ENCODE results near the gene GRK2. TPM values are rescaled to one million over a fixed set of nuclear protein-coding genes. Genes with fewer than 3 reads are reported as not detected.

The GRK2 gene
- total RNA-seq, 1 donor: 21.5 TPM

DNA sequence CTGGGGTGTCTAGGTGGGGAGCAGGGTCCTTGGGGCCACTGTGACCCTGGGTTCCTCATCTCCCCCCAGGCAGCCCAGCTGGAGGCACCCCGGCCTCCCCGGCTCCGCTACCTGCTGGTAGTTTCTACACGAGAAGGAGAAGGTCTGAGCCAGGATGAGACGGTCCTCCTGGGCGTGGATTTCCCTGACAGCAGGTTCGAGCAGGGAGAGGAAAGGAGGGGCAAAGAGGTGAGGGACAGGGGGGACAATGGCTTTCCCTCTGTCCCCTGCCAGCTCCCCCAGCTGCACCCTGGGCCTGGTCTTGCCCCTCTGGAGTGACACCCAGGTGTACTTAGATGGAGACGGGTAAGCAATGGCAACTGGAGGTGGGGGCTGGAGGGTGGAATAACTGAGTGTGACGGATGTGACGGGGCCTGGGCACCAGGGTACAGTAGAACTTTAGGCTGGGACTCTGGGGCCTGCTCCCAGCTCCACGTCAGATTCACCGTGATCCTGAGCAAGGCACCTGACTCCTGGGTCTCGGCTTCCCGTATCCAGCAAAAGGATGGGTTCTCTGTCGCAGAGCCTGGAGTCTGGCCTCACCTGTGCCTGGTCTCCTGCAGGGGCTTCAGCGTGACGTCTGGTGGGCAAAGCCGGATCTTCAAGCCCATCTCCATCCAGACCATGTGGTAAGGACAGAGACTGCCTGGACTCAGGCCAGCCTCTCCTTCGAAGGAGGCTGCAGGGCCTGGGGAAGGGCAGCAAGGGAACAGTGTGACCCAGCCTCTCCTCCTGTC is 40.7 kb downstream of the GRK2 start:
- H3K4me3 ChIP-seq (ENCODE audit: low read depth, low read length): no peak overlapping the region
- TF ChIP-seq, protein P1, sequence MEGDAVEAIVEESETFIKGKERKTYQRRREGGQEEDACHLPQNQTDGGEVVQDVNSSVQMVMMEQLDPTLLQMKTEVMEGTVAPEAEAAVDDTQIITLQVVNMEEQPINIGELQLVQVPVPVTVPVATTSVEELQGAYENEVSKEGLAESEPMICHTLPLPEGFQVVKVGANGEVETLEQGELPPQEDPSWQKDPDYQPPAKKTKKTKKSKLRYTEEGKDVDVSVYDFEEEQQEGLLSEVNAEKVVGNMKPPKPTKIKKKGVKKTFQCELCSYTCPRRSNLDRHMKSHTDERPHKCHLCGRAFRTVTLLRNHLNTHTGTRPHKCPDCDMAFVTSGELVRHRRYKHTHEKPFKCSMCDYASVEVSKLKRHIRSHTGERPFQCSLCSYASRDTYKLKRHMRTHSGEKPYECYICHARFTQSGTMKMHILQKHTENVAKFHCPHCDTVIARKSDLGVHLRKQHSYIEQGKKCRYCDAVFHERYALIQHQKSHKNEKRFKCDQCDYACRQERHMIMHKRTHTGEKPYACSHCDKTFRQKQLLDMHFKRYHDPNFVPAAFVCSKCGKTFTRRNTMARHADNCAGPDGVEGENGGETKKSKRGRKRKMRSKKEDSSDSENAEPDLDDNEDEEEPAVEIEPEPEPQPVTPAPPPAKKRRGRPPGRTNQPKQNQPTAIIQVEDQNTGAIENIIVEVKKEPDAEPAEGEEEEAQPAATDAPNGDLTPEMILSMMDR (IDR thresholded peaks at IDR 0.05; ENCODE audit: insufficient read depth, low read length): no peak
- DNase-seq (ENCODE audit: low read depth): no peak

DNA sequence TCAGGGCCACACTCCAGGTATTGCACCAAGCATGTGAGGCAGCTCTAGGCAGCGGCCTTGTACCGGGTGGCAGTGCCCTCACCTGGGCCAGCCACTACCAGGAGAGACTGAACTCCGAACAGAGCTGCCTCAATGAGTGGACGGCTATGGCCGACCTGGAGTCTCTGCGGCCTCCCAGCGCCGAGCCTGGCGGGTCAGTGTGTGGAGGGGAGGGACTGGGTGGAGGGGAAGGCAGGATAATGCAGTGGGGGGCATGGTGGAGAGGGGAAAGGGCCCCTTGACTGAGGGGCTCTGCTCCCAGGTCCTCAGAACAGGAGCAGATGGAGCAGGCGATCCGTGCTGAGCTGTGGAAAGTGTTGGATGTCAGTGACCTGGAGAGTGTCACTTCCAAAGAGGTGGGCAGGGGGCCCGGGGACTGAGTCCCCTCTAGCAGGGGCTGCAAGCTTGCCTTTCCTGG is 41.3 kb downstream of the GRK2 start:
- DNase-seq (ENCODE audit: low read depth): no peak
- TF ChIP-seq, protein P1 (IDR thresholded peaks at IDR 0.05; ENCODE audit: insufficient read depth, low read length): no peak
- H3K4me3 ChIP-seq (ENCODE audit: low read depth, low read length): no peak overlapping the region

DNA sequence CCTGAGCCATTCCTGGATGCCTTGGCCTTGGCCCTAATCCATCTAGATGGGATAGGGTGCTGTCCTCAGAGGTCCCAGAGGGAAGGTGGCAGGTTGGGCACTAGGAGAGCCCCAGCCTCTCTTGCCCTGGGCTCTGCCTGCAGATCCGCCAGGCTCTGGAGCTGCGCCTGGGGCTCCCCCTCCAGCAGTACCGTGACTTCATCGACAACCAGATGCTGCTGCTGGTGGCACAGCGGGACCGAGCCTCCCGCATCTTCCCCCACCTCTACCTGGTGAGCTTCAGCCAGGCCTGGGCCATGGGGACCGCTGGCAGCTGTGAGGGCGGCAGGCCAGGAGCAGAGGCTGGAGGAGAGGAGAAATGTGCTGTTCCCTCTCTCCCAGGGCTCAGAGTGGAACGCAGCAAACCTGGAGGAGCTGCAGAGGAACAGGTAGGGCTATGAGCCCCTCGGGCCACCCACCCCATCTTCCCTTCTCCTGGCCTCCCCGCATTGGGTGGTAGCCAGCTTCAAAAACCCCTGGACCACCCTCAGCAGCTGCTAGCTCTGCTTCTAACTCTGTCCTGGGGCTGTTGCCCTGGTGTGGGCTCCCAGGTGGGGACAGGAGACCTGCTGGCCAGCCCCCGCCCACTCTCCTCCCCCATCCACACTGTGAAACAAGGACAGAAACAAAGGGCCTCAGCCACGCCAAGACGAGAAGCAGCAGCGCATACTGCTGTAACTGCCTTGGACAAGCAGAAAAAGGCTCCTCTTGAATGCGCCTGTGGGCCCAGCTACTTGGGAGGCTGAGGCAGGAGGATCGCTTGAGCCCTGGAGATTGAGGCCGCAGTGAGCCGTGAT is 42.0 kb downstream of the GRK2 start:
- TF ChIP-seq, protein P1 (IDR thresholded peaks at IDR 0.05; ENCODE audit: insufficient read depth, low read length): no peak
- DNase-seq (ENCODE audit: low read depth): no peak
- no peak overlapping the region for H3K4me3 ChIP-seq (ENCODE audit: low read depth, low read length)

DNA sequence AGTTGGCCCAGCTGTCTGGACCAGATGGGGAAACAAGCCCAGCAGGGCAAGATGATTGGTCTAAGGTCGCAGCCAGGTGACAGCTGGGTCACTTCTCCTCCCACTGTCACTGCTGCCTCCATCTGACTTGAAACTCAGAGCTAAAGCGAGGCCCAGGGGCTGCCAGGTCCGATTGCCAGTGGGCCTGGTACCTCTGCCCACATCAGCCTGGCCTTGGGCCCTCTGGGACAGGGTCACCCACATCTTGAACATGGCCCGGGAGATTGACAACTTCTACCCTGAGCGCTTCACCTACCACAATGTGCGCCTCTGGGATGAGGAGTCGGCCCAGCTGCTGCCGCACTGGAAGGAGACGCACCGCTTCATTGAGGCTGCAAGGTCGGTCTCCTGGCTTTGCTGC is 42.9 kb downstream of the GRK2 start:
- no peak overlapping the region for H3K4me3 ChIP-seq (ENCODE audit: low read depth, low read length)
- TF ChIP-seq, protein P1 (IDR thresholded peaks at IDR 0.05; ENCODE audit: insufficient read depth, low read length): no peak
- no peak for DNase-seq (ENCODE audit: low read depth)

DNA sequence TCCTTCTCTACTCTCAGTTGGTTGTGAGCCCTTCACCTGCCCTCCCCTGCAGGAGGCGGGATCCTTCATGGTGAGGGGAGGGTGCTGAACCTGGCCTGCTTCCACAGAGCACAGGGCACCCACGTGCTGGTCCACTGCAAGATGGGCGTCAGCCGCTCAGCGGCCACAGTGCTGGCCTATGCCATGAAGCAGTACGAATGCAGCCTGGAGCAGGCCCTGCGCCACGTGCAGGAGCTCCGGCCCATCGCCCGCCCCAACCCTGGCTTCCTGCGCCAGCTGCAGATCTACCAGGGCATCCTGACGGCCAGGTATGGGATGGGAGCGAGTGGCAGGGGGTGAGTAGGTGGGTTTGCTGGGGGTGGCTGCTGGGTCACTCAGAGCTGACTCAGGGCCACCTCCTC is 43.4 kb downstream of the GRK2 start:
- DNase-seq (ENCODE audit: low read depth): no peak
- no peak overlapping the region for H3K4me3 ChIP-seq (ENCODE audit: low read depth, low read length)
- TF ChIP-seq, protein P1 (IDR thresholded peaks at IDR 0.05; ENCODE audit: insufficient read depth, low read length): no peak

DNA sequence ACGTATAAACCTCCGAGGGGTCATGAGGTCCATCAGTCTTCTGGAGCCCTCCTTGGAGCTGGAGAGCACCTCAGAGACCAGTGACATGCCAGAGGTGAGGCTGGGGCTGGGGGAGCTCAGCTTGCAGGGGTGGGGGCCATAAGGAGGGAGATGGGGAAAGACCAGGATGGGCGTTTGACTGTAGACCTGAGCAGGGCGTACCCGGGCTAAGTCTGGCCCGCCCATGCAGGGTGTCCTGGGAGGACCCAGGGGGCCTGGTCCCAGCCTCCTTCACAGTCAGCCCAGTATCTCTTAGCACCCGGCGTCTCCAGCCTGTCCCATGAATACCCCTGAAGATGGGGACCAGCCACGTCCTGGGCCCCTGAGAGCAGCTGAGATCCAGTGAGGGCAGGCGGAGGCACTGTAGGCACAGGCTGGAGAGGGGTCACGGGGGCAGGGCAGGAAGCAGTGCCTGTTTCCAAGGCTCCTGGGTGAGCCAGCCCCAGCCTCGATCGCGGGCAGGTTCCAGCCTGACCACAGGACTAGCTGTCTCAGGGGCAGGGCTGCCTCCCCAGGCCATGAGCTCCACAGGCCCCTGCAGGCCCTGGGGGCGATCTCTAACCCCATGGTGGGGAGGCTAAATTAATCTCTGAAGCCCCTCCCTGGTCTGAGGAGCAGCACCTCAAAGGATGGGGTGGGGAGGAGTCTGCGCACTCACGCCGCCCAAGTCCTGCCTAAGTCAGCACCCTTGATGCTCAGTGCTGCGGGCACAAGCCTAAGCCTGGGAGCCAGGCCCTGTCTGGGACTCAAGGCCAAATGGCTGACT is 44.2 kb downstream of the GRK2 start:
- no peak for DNase-seq (ENCODE audit: low read depth)
- no peak overlapping the region for H3K4me3 ChIP-seq (ENCODE audit: low read depth, low read length)
- TF ChIP-seq, protein P1 (IDR thresholded peaks at IDR 0.05; ENCODE audit: insufficient read depth, low read length): no peak
